OCI-LY7 (cell line): ENCODE measurements around the gene SMURF2. TPM values are rescaled to one million over a fixed set of nuclear protein-coding genes. Genes with fewer than 3 reads are reported as not detected.
"Not testable (repeated sequence)": the region's sequence is repeated elsewhere in the genome, so short reads cannot be mapped to it uniquely, and the experiment has no call there.

Experiments used
- BruUV-seq: library from RNA; stranded (reverse); fragments of 400-500 nt; replicated peaks from 2 replicates; lab custom pipeline; 2021; lab: Mats Ljungman, UMichigan
- CTCF ChIA-PET: fragments of 300-600 bp; sonication (Branson Sonifier 250); formaldehyde crosslinking; loops from one replicate; lab custom pipeline; 2022; ENCODE audit warnings: antibody characterized with exemption; ENCODE audit not compliant: unreplicated experiment; lab: Charles Lee
- POLR2A ChIA-PET: fragments of 300-600 bp; sonication (Branson Sonifier 250); formaldehyde crosslinking; loops from one replicate; lab custom pipeline; 2022; ENCODE audit warnings: antibody characterized with exemption; lab: Charles Lee
- DNase-seq: peaks from one replicate; pipeline ENCODE4 v3.0.0-alpha.2; 2015; ENCODE audit warnings: low spot score
- H2AFZ ChIP-seq: fragments of 200-600 bp; sonication (generic), shearing (Covaris generic); 2 replicates; pipeline ENCODE4 v1.6.1; 2014; ENCODE audit warnings: mild to moderate bottlenecking, antibody characterized with exemption, low read length, moderate library complexity
- H3K27ac ChIP-seq: fragments of 200-600 bp; sonication (generic); 2 replicates; pipeline ENCODE4 v1.5.1; 2014; ENCODE audit warnings: mixed run types, low read depth, mild to moderate bottlenecking, moderate library complexity, low read length, inconsistent platforms; ENCODE audit not compliant: poor library complexity, severe bottlenecking
- H3K36me3 ChIP-seq: fragments of 200-600 bp; sonication (generic); 2 replicates; pipeline ENCODE4 v1.6.1; 2014; ENCODE audit warnings: mild to moderate bottlenecking, antibody characterized with exemption, low read length, moderate library complexity, mixed read lengths; ENCODE audit not compliant: insufficient read depth
- H3K4me1 ChIP-seq: fragments of 200-600 bp; sonication (generic); 2 replicates; pipeline ENCODE4 v1.5.1; 2014; ENCODE audit warnings: mild to moderate bottlenecking, low read length; ENCODE audit not compliant: insufficient read depth, poor library complexity, severe bottlenecking
- H3K4me2 ChIP-seq: fragments of 200-600 bp; sonication (generic); 2 replicates; pipeline ENCODE4 v1.6.1; 2014; ENCODE audit warnings: mild to moderate bottlenecking, low read length
- H3K4me3 ChIP-seq: fragments of 200-600 bp; sonication (generic); 2 replicates; pipeline ENCODE4 v1.5.1; 2014; ENCODE audit warnings: mild to moderate bottlenecking, low read depth, low read length; ENCODE audit not compliant: poor library complexity, severe bottlenecking
- H3K79me2 ChIP-seq: fragments of 200-600 bp; sonication (generic); 2 replicates; pipeline ENCODE4 v1.6.1; 2016; ENCODE audit warnings: low read depth, mild to moderate bottlenecking, low read length, moderate library complexity, mixed read lengths; ENCODE audit not compliant: insufficient read depth
- H3K9me2 ChIP-seq: fragments of 200-600 bp; sonication (generic); 2 replicates; pipeline ENCODE4 v1.6.1; 2016; ENCODE audit warnings: mild to moderate bottlenecking, low read length, mixed read lengths; ENCODE audit not compliant: insufficient read depth
- H3K9me3 ChIP-seq: fragments of 200-600 bp; sonication (generic); 2 replicates; pipeline ENCODE4 v1.6.1; 2014; ENCODE audit warnings: mild to moderate bottlenecking, mixed run types, low read length, mixed read lengths
- H4K20me1 ChIP-seq: fragments of 200-600 bp; sonication (generic); 2 replicates; pipeline ENCODE4 v1.6.1; 2014; ENCODE audit warnings: mild to moderate bottlenecking, antibody characterized with exemption, low read length, moderate library complexity, mixed read lengths; ENCODE audit not compliant: insufficient read depth
- EZH2phosphoT487 ChIP-seq: fragments of 200-600 bp; sonication (generic); IDR thresholded peaks from 2 replicates; pipeline ENCODE4 v1.6.1; 2018; ENCODE audit warnings: low read depth, borderline replicate concordance, mild to moderate bottlenecking, mixed run types, antibody characterized with exemption, low read length, moderate library complexity, mixed read lengths
- intact Hi-C: fragments of 100-400 bp; cut with micrococcal nuclease; formaldehyde crosslinking; loops from one replicate; pipeline ENCODE4 v1.10.0; 2022; ENCODE audit not compliant: unreplicated experiment
- total RNA-seq, 2 experiments: library from RNA; depleted of rRNA in 1 of 2; stranded (reverse); fragments of >200 nt in 1 of 2; shearing (Covaris generic) in 1 of 2; gene quantifications; 2 replicates each; pipeline ENCODE4 v1.2.3, GENCODE V29; 2014 to 2022
- TF ChIP-seq, protein P1 (sequence below): fragments of 200-600 bp; sonication (generic); conservative IDR thresholded peaks from 2 replicates; pipeline ENCODE4 v1.5.1; 2014; ENCODE audit warnings: mild to moderate bottlenecking, antibody characterized with exemption, low read length, moderate library complexity, mixed read lengths

SMURF2 gene
- total RNA-seq, 2 experiments from 2014 or later, result 15.6 to 20.8 TPM

- H3K79me2 ChIP-seq, result no peaks in the 10 kb centered on the region
- no peaks in the 10 kb centered on the region for H3K9me2 ChIP-seq
- intact Hi-C loops, result no loop called here
- H3K4me1 ChIP-seq, result no peaks in the 10 kb centered on the region
- no peaks in the 10 kb centered on the region for H3K9me3 ChIP-seq
- CTCF ChIA-PET, result no interaction called here
- no peak overlapping the region for H3K4me3 ChIP-seq
- no peak overlapping the region for H2AFZ ChIP-seq
- H3K36me3 ChIP-seq, result peaks cover 42% of the 10 kb centered on the region
- H3K4me2 ChIP-seq, result no peak overlapping the region
- BruUV-seq, result no TSS peak
- no peak for TF ChIP-seq EZH2phosphoT487
- TF ChIP-seq, protein P1, sequence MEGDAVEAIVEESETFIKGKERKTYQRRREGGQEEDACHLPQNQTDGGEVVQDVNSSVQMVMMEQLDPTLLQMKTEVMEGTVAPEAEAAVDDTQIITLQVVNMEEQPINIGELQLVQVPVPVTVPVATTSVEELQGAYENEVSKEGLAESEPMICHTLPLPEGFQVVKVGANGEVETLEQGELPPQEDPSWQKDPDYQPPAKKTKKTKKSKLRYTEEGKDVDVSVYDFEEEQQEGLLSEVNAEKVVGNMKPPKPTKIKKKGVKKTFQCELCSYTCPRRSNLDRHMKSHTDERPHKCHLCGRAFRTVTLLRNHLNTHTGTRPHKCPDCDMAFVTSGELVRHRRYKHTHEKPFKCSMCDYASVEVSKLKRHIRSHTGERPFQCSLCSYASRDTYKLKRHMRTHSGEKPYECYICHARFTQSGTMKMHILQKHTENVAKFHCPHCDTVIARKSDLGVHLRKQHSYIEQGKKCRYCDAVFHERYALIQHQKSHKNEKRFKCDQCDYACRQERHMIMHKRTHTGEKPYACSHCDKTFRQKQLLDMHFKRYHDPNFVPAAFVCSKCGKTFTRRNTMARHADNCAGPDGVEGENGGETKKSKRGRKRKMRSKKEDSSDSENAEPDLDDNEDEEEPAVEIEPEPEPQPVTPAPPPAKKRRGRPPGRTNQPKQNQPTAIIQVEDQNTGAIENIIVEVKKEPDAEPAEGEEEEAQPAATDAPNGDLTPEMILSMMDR, result no peak
- H4K20me1 ChIP-seq, result no peaks in the 10 kb centered on the region
- no peak for DNase-seq
- no peak overlapping the region for H3K27ac ChIP-seq
- POLR2A ChIA-PET, result interaction anchor here (0.5 to 0.7 kb wide), 2 partner anchors 14 to 66 kb away, joined by 3 read pairs; no protein-coding TSS in a partner anchor
These were observed 82.2 kb downstream of the SMURF2 start for GRCh38 chr17:64579917-64580316.

- H3K4me3 ChIP-seq, H3K4me2 ChIP-seq, BruUV-seq, H4K20me1 ChIP-seq, H3K79me2 ChIP-seq, H3K27ac ChIP-seq, intact Hi-C loops, H3K9me2 ChIP-seq, H2AFZ ChIP-seq, DNase-seq, H3K4me1 ChIP-seq, CTCF ChIA-PET, H3K9me3 ChIP-seq: not testable (repeated sequence)
- H3K36me3 ChIP-seq, result peaks cover 25% of the 10 kb centered on the region
- POLR2A ChIA-PET, result interaction anchor here (1.1 kb wide), 1 partner anchor 46 kb away, joined by 7 read pairs; no protein-coding TSS in a partner anchor
These were observed 85.1 kb downstream of the SMURF2 start for GRCh38 chr17:64577025-64577424.

GRCh38 chr17:64575431-64575830, 86.7 kb downstream of the SMURF2 start:
- Histone ChIP-seq H3K9me3 (no peaks in the 10 kb centered on the region), H3K4me1 (no peaks in the 10 kb centered on the region), H3K9me2 (no peaks in the 10 kb centered on the region), H2AFZ (no peak overlapping the region), H3K4me2 (no peak overlapping the region), H3K27ac (no peak overlapping the region), H3K36me3 (peaks cover 28% of the 10 kb centered on the region), H3K79me2 (no peaks in the 10 kb centered on the region), H4K20me1 (no peaks in the 10 kb centered on the region), H3K4me3 (no peak overlapping the region)
- intact Hi-C loops, result no loop called here
- ChIA-PET POLR2A (interaction anchor here (0.7 to 1.7 kb wide), 4 partner anchors 8 to 45 kb away, joined by 3 to 7 read pairs (median 4); no protein-coding TSS in a partner anchor), CTCF (no interaction called here)
- TF ChIP-seq EZH2phosphoT487, result no peak
- TF ChIP-seq, protein P1, result no peak
- BruUV-seq, result no TSS peak
- DNase-seq, result no peak
